OCI-LY7 (cell line): ENCODE measurements around the gene EXTL2. TPM values are rescaled to one million over a fixed set of nuclear protein-coding genes. Genes with fewer than 3 reads are reported as not detected.

ENCODE experiments used
- BruUV-seq: library from RNA; stranded (reverse); fragments of 400-500 nt; replicated peaks from 2 replicates; lab custom pipeline; 2021; lab: Mats Ljungman, UMichigan
- CTCF ChIA-PET: fragments of 300-600 bp; sonication (Branson Sonifier 250); formaldehyde crosslinking; loops from one replicate; lab custom pipeline; 2022; ENCODE audit warnings: antibody characterized with exemption; ENCODE audit not compliant: unreplicated experiment; lab: Charles Lee
- POLR2A ChIA-PET: fragments of 300-600 bp; sonication (Branson Sonifier 250); formaldehyde crosslinking; loops from one replicate; lab custom pipeline; 2022; ENCODE audit warnings: antibody characterized with exemption; lab: Charles Lee
- DNase-seq: peaks from one replicate; pipeline ENCODE4 v3.0.0-alpha.2; 2015; ENCODE audit warnings: low spot score
- H2AFZ ChIP-seq: fragments of 200-600 bp; sonication (generic), shearing (Covaris generic); 2 replicates; pipeline ENCODE4 v1.6.1; 2014; ENCODE audit warnings: mild to moderate bottlenecking, antibody characterized with exemption, low read length, moderate library complexity
- H3K27ac ChIP-seq: fragments of 200-600 bp; sonication (generic); 2 replicates; pipeline ENCODE4 v1.5.1; 2014; ENCODE audit warnings: mixed run types, low read depth, mild to moderate bottlenecking, moderate library complexity, low read length, inconsistent platforms; ENCODE audit not compliant: poor library complexity, severe bottlenecking
- H3K36me3 ChIP-seq: fragments of 200-600 bp; sonication (generic); 2 replicates; pipeline ENCODE4 v1.6.1; 2014; ENCODE audit warnings: mild to moderate bottlenecking, antibody characterized with exemption, low read length, moderate library complexity, mixed read lengths; ENCODE audit not compliant: insufficient read depth
- H3K4me1 ChIP-seq: fragments of 200-600 bp; sonication (generic); 2 replicates; pipeline ENCODE4 v1.5.1; 2014; ENCODE audit warnings: mild to moderate bottlenecking, low read length; ENCODE audit not compliant: insufficient read depth, poor library complexity, severe bottlenecking
- H3K4me2 ChIP-seq: fragments of 200-600 bp; sonication (generic); 2 replicates; pipeline ENCODE4 v1.6.1; 2014; ENCODE audit warnings: mild to moderate bottlenecking, low read length
- H3K4me3 ChIP-seq: fragments of 200-600 bp; sonication (generic); 2 replicates; pipeline ENCODE4 v1.5.1; 2014; ENCODE audit warnings: mild to moderate bottlenecking, low read depth, low read length; ENCODE audit not compliant: poor library complexity, severe bottlenecking
- H3K79me2 ChIP-seq: fragments of 200-600 bp; sonication (generic); 2 replicates; pipeline ENCODE4 v1.6.1; 2016; ENCODE audit warnings: low read depth, mild to moderate bottlenecking, low read length, moderate library complexity, mixed read lengths; ENCODE audit not compliant: insufficient read depth
- H3K9me2 ChIP-seq: fragments of 200-600 bp; sonication (generic); 2 replicates; pipeline ENCODE4 v1.6.1; 2016; ENCODE audit warnings: mild to moderate bottlenecking, low read length, mixed read lengths; ENCODE audit not compliant: insufficient read depth
- H3K9me3 ChIP-seq: fragments of 200-600 bp; sonication (generic); 2 replicates; pipeline ENCODE4 v1.6.1; 2014; ENCODE audit warnings: mild to moderate bottlenecking, mixed run types, low read length, mixed read lengths
- H4K20me1 ChIP-seq: fragments of 200-600 bp; sonication (generic); 2 replicates; pipeline ENCODE4 v1.6.1; 2014; ENCODE audit warnings: mild to moderate bottlenecking, antibody characterized with exemption, low read length, moderate library complexity, mixed read lengths; ENCODE audit not compliant: insufficient read depth
- EZH2phosphoT487 ChIP-seq: fragments of 200-600 bp; sonication (generic); IDR thresholded peaks from 2 replicates; pipeline ENCODE4 v1.6.1; 2018; ENCODE audit warnings: low read depth, borderline replicate concordance, mild to moderate bottlenecking, mixed run types, antibody characterized with exemption, low read length, moderate library complexity, mixed read lengths
- intact Hi-C: fragments of 100-400 bp; cut with micrococcal nuclease; formaldehyde crosslinking; loops from one replicate; pipeline ENCODE4 v1.10.0; 2022; ENCODE audit not compliant: unreplicated experiment
- total RNA-seq, 2 experiments: library from RNA; depleted of rRNA in 1 of 2; stranded (reverse); fragments of >200 nt in 1 of 2; shearing (Covaris generic) in 1 of 2; gene quantifications; 2 replicates each; pipeline ENCODE4 v1.2.3, GENCODE V29; 2014 to 2022
- TF ChIP-seq, protein P1 (sequence below): fragments of 200-600 bp; sonication (generic); conservative IDR thresholded peaks from 2 replicates; pipeline ENCODE4 v1.5.1; 2014; ENCODE audit warnings: mild to moderate bottlenecking, antibody characterized with exemption, low read length, moderate library complexity, mixed read lengths

EXTL2 gene
- total RNA-seq, 2 experiments from 2014 or later: 7.0 to 9.8 TPM

DNA sequence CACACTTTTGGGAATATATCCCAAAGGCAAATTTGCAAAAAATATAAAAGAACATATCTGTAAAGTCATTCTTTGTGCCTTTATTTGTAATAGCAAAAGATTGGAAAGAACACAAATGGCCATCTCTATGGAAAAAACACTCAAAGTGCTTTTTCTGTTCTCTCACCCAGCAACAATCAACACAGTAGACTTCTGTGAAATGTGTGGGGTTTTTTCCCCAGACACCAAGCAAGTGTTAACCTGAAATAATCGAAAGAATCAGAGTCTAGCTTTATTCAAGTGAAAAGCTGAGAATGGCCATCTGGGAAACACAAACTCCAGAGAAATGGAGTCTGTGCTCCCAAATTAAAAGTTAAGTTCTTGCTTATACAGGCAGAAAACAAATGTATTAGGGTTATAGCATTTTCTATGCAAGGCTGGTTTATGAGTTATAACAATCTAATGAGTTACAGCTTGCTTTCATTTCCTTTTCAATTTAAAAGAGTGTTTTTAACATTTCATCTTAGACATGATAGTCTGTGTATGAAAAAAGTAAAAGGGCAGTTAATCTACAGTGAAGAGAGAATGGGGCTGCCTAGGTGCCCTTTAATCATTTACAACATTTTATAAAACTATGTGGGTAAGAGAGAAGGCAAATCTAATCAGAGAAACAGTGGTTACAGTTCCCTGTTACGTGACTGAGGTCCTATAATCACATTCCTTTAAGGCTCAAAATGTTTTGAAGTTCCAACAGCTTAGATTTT is 47.8 kb upstream of the EXTL2 start:
- no peaks in the 10 kb centered on the region for H3K4me1 ChIP-seq
- H3K4me2 ChIP-seq: no peak overlapping the region
- H2AFZ ChIP-seq: no peak overlapping the region
- H3K79me2 ChIP-seq: no peaks in the 10 kb centered on the region
- ChIA-PET CTCF (no interaction called here), POLR2A (interaction anchor here (0.9 kb wide), 1 partner anchor 19 kb away, joined by 7 read pairs; no protein-coding TSS in a partner anchor)
- no peak overlapping the region for H3K27ac ChIP-seq
- H4K20me1 ChIP-seq: no peaks in the 10 kb centered on the region
- no peaks in the 10 kb centered on the region; the same call in 1 of the 2 replicates for H3K9me3 ChIP-seq
- intact Hi-C loops: no loop called here
- no TSS peak for BruUV-seq
- DNase-seq: no peak
- TF ChIP-seq EZH2phosphoT487: no peak
- TF ChIP-seq, protein P1, sequence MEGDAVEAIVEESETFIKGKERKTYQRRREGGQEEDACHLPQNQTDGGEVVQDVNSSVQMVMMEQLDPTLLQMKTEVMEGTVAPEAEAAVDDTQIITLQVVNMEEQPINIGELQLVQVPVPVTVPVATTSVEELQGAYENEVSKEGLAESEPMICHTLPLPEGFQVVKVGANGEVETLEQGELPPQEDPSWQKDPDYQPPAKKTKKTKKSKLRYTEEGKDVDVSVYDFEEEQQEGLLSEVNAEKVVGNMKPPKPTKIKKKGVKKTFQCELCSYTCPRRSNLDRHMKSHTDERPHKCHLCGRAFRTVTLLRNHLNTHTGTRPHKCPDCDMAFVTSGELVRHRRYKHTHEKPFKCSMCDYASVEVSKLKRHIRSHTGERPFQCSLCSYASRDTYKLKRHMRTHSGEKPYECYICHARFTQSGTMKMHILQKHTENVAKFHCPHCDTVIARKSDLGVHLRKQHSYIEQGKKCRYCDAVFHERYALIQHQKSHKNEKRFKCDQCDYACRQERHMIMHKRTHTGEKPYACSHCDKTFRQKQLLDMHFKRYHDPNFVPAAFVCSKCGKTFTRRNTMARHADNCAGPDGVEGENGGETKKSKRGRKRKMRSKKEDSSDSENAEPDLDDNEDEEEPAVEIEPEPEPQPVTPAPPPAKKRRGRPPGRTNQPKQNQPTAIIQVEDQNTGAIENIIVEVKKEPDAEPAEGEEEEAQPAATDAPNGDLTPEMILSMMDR: no peak
- no peaks in the 10 kb centered on the region for H3K9me2 ChIP-seq
- H3K36me3 ChIP-seq: peaks cover 34% of the 10 kb centered on the region
- no peak overlapping the region for H3K4me3 ChIP-seq

DNA sequence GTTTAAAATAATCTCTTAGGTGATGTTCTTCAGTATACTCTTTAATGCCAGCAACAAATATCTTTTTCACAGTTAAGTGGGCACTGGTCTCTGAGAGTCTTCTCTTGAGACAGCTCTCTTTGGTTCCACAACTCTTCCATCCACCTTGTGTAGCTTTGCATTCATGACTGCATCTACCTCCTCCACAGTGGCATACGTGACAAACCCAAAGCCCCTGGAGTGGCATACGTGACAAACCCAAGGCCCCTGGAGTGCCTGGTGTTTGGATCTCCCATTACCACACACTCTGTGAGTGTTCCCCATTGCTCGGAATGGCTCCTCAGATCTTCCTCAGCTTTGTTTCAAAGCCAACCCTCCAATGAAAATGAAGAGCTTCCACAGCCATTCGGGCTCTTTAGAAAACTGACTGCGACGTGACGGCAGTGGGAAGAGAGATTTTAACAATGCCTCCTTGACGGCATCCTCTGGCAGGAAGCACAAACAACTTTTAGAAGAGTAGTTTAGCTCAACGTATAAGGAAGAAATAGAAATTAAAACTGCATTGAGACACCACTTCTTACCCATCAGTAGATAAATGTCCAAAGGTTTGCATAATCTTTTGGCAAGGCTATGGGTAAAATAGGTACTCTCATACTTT is 47.1 kb upstream of the EXTL2 start:
- Histone ChIP-seq H3K4me2 (no peak overlapping the region), H3K4me1 (no peaks in the 10 kb centered on the region), H4K20me1 (no peaks in the 10 kb centered on the region), H3K9me2 (no peaks in the 10 kb centered on the region), H3K27ac (no peak overlapping the region), H3K36me3 (peaks cover 42% of the 10 kb centered on the region), H3K9me3 (no peaks in the 10 kb centered on the region; the same call in 1 of the 2 replicates), H3K79me2 (no peaks in the 10 kb centered on the region), H2AFZ (no peak overlapping the region), H3K4me3 (no peak overlapping the region)
- BruUV-seq: no TSS peak
- CTCF ChIA-PET: no interaction called here
- intact Hi-C loops: no loop called here
- TF ChIP-seq, protein P1: no peak
- no peak for TF ChIP-seq EZH2phosphoT487
- no peak for DNase-seq
- POLR2A ChIA-PET: no interaction called here
